GM23338 (cell line): ENCODE data around the gene ARAP1. TPM values are rescaled to one million over a fixed set of nuclear protein-coding genes. Genes with fewer than 3 reads are reported as not detected.

Experiments used
- ATAC-seq: fragments of 200-7000 bp; cut with Tn5 transposase; 3 replicates; pipeline ENCODE4 v1.9.1; 2020
- DNase-seq: peaks from one replicate; pipeline ENCODE4 v3.0.0-alpha.2; 2015; ENCODE audit warnings: low spot score
- H2AFZ ChIP-seq: fragments of 200-600 bp; sonication (generic); 2 replicates; pipeline ENCODE4 v1.8.0; 2016; ENCODE audit warnings: antibody characterized with exemption, mild to moderate bottlenecking, moderate library complexity
- H3F3A ChIP-seq: fragments of 200-600 bp; sonication (generic); replicated peaks from 2 replicates; pipeline ENCODE4 v1.8.0; 2017; ENCODE audit warnings: antibody characterized with exemption, mixed run types, low read depth
- H3K27ac ChIP-seq: fragments of 200-600 bp; sonication (generic); 2 replicates; pipeline ENCODE4 v1.6.1; 2016; ENCODE audit warnings: low read depth
- H3K27me3 ChIP-seq: fragments of 200-600 bp; sonication (generic); 2 replicates; pipeline ENCODE4 v1.8.0; 2016; ENCODE audit warnings: mild to moderate bottlenecking, mixed run types, moderate library complexity; ENCODE audit not compliant: insufficient read depth
- H3K36me3 ChIP-seq: fragments of 200-600 bp; sonication (generic); 2 replicates; pipeline ENCODE4 v1.8.0; 2016; ENCODE audit warnings: mild to moderate bottlenecking; ENCODE audit not compliant: insufficient read depth
- H3K4me1 ChIP-seq: fragments of 200-600 bp; sonication (generic); 2 replicates; pipeline ENCODE4 v1.8.0; 2016; ENCODE audit warnings: mild to moderate bottlenecking, moderate library complexity; ENCODE audit not compliant: insufficient read depth
- H3K4me2 ChIP-seq: fragments of 200-600 bp; sonication (generic); 2 replicates; pipeline ENCODE4 v1.7.1; 2017; ENCODE audit warnings: mixed run types
- H3K4me3 ChIP-seq: fragments of 200-600 bp; sonication (generic); 2 replicates; pipeline ENCODE4 v1.6.1; 2016; ENCODE audit warnings: mixed run types
- H3K79me2 ChIP-seq: fragments of 200-600 bp; sonication (generic); replicated peaks from 2 replicates; pipeline ENCODE4 v1.8.0; 2017; ENCODE audit warnings: mild to moderate bottlenecking; ENCODE audit not compliant: insufficient read depth
- H3K9me2 ChIP-seq: fragments of 200-600 bp; sonication (generic); 2 replicates; pipeline ENCODE4 v1.8.0; 2017; ENCODE audit not compliant: insufficient read depth
- H4K20me1 ChIP-seq: fragments of 200-600 bp; sonication (generic); replicated peaks from 2 replicates; pipeline ENCODE4 v1.8.0; 2017; ENCODE audit warnings: mild to moderate bottlenecking; ENCODE audit not compliant: insufficient read depth
- H3K27ac Mint-ChIP-seq: 2 replicates; pipeline ENCODE4 v1.8.0; 2020; ENCODE audit warnings: inconsistent platforms, mild to moderate bottlenecking, moderate library complexity, mixed read lengths
- H3K27me3 Mint-ChIP-seq: 3 replicates; pipeline ENCODE4 v1.8.0; 2022; ENCODE audit warnings: low read depth, mild to moderate bottlenecking, moderate library complexity, mixed read lengths, inconsistent platforms; ENCODE audit not compliant: insufficient read depth, poor library complexity
- H3K36me3 Mint-ChIP-seq: 3 replicates; pipeline ENCODE4 v1.8.0; 2021; ENCODE audit warnings: low read depth, mild to moderate bottlenecking, inconsistent platforms, moderate library complexity, mixed read lengths
- H3K4me1 Mint-ChIP-seq: 3 replicates; pipeline ENCODE4 v1.8.0; 2020; ENCODE audit warnings: mild to moderate bottlenecking, inconsistent platforms, mixed read lengths
- H3K4me3 Mint-ChIP-seq: 3 replicates; pipeline ENCODE4 v1.8.0; 2021; ENCODE audit warnings: moderate library complexity, mild to moderate bottlenecking, inconsistent platforms, mixed read lengths
- H3K9me3 Mint-ChIP-seq: 3 replicates; pipeline ENCODE4 v1.8.0; 2020; ENCODE audit warnings: moderate library complexity, mild to moderate bottlenecking, inconsistent platforms, mixed read lengths
- CREB1 ChIP-seq: fragments of 250-450 bp; sonication (Bioruptor Pico); IDR thresholded peaks from 2 replicates; pipeline ENCODE4 v1.5.0; 2020; ENCODE audit warnings: low read depth, mild to moderate bottlenecking, moderate library complexity
- CTCF ChIP-seq, 2 experiments: fragments of 200-600 bp in 1 of 2; sonication (generic) in 1 of 2; conservative IDR thresholded peaks; 2 replicates each; pipeline versions ENCODE4 v1.5.1 to v1.6.1; 2016 to 2017; ENCODE audit warnings: antibody characterized with exemption in 2 of 2, low read depth in 2 of 2, mild to moderate bottlenecking in 2 of 2, moderate library complexity in 1 of 2
- ETS1 ChIP-seq: IDR thresholded peaks from 2 replicates; pipeline ENCODE4 v1.6.1; 2016; ENCODE audit warnings: antibody characterized with exemption
- EZH2phosphoT487 ChIP-seq: fragments of 200-600 bp; sonication (generic); IDR thresholded peaks from one replicate; pipeline ENCODE4 v1.8.1; 2018; ENCODE audit warnings: antibody characterized with exemption; ENCODE audit not compliant: unreplicated experiment
- NANOG ChIP-seq: IDR thresholded peaks from 2 replicates; pipeline ENCODE4 v1.6.1; 2016; ENCODE audit warnings: antibody characterized with exemption, borderline replicate concordance
- POLR2AphosphoS5 ChIP-seq: IDR thresholded peaks from 2 replicates; pipeline ENCODE4 v1.6.1; 2016; ENCODE audit warnings: antibody characterized with exemption, low read depth
- REST ChIP-seq: IDR thresholded peaks from one replicate; pipeline ENCODE4 v1.6.1; 2018; ENCODE audit warnings: antibody characterized with exemption; ENCODE audit not compliant: unreplicated experiment
- STAT1 ChIP-seq: IDR thresholded peaks from one replicate; pipeline ENCODE4 v1.6.1; 2016; ENCODE audit warnings: antibody characterized with exemption; ENCODE audit not compliant: unreplicated experiment
- ZNF114 ChIP-seq: fragments of 250-450 bp; sonication (Bioruptor Pico); IDR thresholded peaks from 2 replicates; pipeline ENCODE4 v1.5.0; 2020; ENCODE audit warnings: mild to moderate bottlenecking, moderate library complexity
- polyA plus RNA-seq: library from polyadenylated mRNA; unstranded; fragments of >200 nt; fragmentation: Nextera tagmentation; extraction: Ambion mirVana; gene quantifications from 2 replicates; pipeline ENCODE4 v1.2.1, GENCODE V29; 2016
- total RNA-seq: library from RNA; depleted of rRNA; stranded (reverse); fragments of >200 nt; shearing (Covaris generic); gene quantifications from 2 replicates; pipeline ENCODE4 v1.2.3, GENCODE V29; 2014

ARAP1 gene
- total and polyA plus RNA-seq, 2 experiments from 2014 or later: 24.5 to 116 TPM

GRCh38 chr11:72798361-72798760 lies 46.2 kb upstream of the ARAP1 start (continued):
- TF ChIP-seq CTCF (conservative IDR thresholded peaks at IDR 0.05; ENCODE audit: low read depth in 2 of 2): no peak
- no peak for TF ChIP-seq EZH2phosphoT487
- no peak for TF ChIP-seq REST

GRCh38 chr11:72793425-72794367 lies 41.5 kb upstream of the ARAP1 start, which contains the start of gene STARD10:
Gene STARD10, minus strand, starts transcription at chr11:72794047. Its CDS starts 12,866 bp downstream, at chr11:72781181.
- Histone ChIP-seq H3K27me3 (no peaks in the 10 kb centered on the region), H3K9me2 (no peaks in the 10 kb centered on the region), H3K79me2 (no peaks in the 10 kb centered on the region), H3F3A (no peaks in the 10 kb centered on the region), H3K27ac (no peak within 1 kb of the TSS; the same call in 1 of the 2 replicates), H3K4me1 (peaks cover 15% of the 10 kb centered on the region), H3K4me3 (peak within 1 kb of the TSS; percentile 72), H3K4me2 (peak within 1 kb of the TSS; percentile 69; the same call in 1 of the 2 replicates), H3K36me3 (no peaks in the 10 kb centered on the region), H2AFZ (peak within 1 kb of the TSS; percentile 83; the same call in 1 of the 2 replicates), H4K20me1 (no peaks in the 10 kb centered on the region)
- Mint-ChIP-seq H3K27me3 (peaks cover 16% of the 10 kb centered on the region), H3K9me3 (no peaks in the 10 kb centered on the region), H3K27ac (peak within 1 kb of the TSS; percentile 99), H3K4me3 (peak within 1 kb of the TSS; percentile 98), H3K36me3 (no peaks in the 10 kb centered on the region), H3K4me1 (peaks cover 24% of the 10 kb centered on the region)
- DNase-seq (peak; percentile 99), ATAC-seq (peak; percentile 91)
- TF ChIP-seq POLR2AphosphoS5 (peak; percentile 54; the same call in 1 of the 2 replicates), CTCF (conservative IDR thresholded peaks at IDR 0.05; ENCODE audit: low read depth in 2 of 2) (peak; percentile 69 to 98), STAT1 (no peak), ZNF114 (CRISPR knock-in tag) (peak; percentile 68; the same call in 1 of the 2 replicates), CREB1 (CRISPR knock-in tag) (peak; percentile 67), ETS1 (peak; percentile 99), NANOG (no peak)
